Uterus (tissue), 2 donors: ENCODE data around the gene CCDC57.

Experiments
- POLR2A ChIP-seq, 2 donors: fragments of 450-650 bp; IDR thresholded peaks; one replicate each; pipeline ENCODE4 v1.6.1; 2016; ENCODE audit warnings: antibody characterized with exemption in 2 of 2, mild to moderate bottlenecking in 1 of 2, moderate library complexity in 1 of 2
- TF ChIP-seq, protein P1 (sequence below), 4 experiments: fragments of 200-600 bp in 2 of 4; fragments of 450-650 bp in 2 of 4; sonication (generic) in 2 of 4; IDR thresholded peaks; one replicate each; pipeline ENCODE4 v1.5.1; 2016 to 2019; ENCODE audit warnings: antibody characterized with exemption in 4 of 4, mild to moderate bottlenecking in 2 of 4, moderate library complexity in 1 of 4

DNA sequence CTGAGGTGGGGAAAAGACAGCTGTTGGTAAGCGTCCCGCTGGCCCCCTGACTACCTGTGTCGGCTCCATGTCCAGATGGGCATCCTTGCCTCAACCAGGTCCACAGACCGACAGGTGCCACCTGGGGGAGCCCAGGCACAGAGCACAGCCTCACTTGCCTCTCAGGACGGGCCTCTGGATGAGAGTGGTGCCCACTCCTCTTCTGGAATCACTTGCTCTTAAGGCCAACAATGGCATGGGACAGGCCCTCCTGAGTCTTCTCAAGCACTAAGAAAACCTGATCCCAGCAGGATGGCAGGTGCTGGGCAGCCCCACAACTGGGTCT lies 33.4 kb upstream of the CCDC57 start:
- TF ChIP-seq POLR2A (IDR thresholded peaks at IDR 0.05) = no peak
- TF ChIP-seq, protein P1, sequence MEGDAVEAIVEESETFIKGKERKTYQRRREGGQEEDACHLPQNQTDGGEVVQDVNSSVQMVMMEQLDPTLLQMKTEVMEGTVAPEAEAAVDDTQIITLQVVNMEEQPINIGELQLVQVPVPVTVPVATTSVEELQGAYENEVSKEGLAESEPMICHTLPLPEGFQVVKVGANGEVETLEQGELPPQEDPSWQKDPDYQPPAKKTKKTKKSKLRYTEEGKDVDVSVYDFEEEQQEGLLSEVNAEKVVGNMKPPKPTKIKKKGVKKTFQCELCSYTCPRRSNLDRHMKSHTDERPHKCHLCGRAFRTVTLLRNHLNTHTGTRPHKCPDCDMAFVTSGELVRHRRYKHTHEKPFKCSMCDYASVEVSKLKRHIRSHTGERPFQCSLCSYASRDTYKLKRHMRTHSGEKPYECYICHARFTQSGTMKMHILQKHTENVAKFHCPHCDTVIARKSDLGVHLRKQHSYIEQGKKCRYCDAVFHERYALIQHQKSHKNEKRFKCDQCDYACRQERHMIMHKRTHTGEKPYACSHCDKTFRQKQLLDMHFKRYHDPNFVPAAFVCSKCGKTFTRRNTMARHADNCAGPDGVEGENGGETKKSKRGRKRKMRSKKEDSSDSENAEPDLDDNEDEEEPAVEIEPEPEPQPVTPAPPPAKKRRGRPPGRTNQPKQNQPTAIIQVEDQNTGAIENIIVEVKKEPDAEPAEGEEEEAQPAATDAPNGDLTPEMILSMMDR (IDR thresholded peaks at IDR 0.05) = no peak
